ENCODE measurements around the gene CDKAL1.

Gene CDKAL1

DNA sequence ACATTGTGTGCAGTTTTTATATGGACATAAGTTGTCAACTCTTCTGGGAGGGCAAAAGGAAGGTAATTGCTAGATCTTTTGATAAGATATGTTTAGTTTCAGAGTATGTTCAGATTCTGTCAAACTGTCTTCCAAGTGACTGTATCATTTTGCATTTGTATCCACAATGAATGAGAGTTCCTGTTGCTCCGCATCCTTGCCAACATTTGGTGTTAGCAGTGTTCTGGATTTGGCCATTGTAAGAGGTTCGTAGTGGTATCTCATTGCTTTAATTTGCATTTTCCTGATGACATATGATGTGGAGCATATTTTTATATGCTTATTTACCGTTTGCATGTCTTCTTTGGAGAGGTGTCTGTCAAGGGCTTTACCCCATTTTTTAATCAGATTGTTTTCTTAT is 150.2 kb downstream of the CDKAL1 start:
- no peaks in the 10 kb centered on the region for H4K20me1 ChIP-seq (ENCODE audit: insufficient read depth, low read length, poor library complexity, severe bottlenecking)
- peaks cover 54% of the 10 kb centered on the region for H3K4me1 ChIP-seq (ENCODE audit: insufficient read depth, low read length, poor library complexity, severe bottlenecking)
- no peaks in the 10 kb centered on the region for H3K9me3 ChIP-seq (ENCODE audit: insufficient read depth, low read depth, low read length)
- peaks cover 7% of the 10 kb centered on the region; the same call in 1 of the 2 replicates for H3F3A ChIP-seq (ENCODE audit: low read depth)
- H3K9me2 ChIP-seq (replicated peaks; ENCODE audit: low read depth, low read length): no peaks in the 10 kb centered on the region
- peaks cover 68% of the 10 kb centered on the region for H3K79me2 ChIP-seq (ENCODE audit: insufficient read depth, low read length)
- H3K36me3 ChIP-seq (ENCODE audit: insufficient read depth, low read length): no peaks in the 10 kb centered on the region
- H3K9ac ChIP-seq (ENCODE audit: low read depth, low read length, poor library complexity, severe bottlenecking): no peak overlapping the region
- H3K4me2 ChIP-seq (ENCODE audit: low read depth, low read length, poor library complexity, severe bottlenecking): peak overlapping the region; percentile 25
- H3K4me3 ChIP-seq (ENCODE audit: low read length, poor library complexity, severe bottlenecking): no peak overlapping the region
- TF ChIP-seq, protein P1, sequence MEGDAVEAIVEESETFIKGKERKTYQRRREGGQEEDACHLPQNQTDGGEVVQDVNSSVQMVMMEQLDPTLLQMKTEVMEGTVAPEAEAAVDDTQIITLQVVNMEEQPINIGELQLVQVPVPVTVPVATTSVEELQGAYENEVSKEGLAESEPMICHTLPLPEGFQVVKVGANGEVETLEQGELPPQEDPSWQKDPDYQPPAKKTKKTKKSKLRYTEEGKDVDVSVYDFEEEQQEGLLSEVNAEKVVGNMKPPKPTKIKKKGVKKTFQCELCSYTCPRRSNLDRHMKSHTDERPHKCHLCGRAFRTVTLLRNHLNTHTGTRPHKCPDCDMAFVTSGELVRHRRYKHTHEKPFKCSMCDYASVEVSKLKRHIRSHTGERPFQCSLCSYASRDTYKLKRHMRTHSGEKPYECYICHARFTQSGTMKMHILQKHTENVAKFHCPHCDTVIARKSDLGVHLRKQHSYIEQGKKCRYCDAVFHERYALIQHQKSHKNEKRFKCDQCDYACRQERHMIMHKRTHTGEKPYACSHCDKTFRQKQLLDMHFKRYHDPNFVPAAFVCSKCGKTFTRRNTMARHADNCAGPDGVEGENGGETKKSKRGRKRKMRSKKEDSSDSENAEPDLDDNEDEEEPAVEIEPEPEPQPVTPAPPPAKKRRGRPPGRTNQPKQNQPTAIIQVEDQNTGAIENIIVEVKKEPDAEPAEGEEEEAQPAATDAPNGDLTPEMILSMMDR (conservative IDR thresholded peaks at IDR 0.05; ENCODE audit: low read length): no peak
- TF ChIP-seq EZH2phosphoT487 (IDR thresholded peaks at IDR 0.05; ENCODE audit: borderline replicate concordance): no peak
- H3K27me3 ChIP-seq (ENCODE audit: insufficient read depth, low read length, poor library complexity, severe bottlenecking): no peaks in the 10 kb centered on the region
- no peak overlapping the region for H2AFZ ChIP-seq (ENCODE audit: low read length)

DNA sequence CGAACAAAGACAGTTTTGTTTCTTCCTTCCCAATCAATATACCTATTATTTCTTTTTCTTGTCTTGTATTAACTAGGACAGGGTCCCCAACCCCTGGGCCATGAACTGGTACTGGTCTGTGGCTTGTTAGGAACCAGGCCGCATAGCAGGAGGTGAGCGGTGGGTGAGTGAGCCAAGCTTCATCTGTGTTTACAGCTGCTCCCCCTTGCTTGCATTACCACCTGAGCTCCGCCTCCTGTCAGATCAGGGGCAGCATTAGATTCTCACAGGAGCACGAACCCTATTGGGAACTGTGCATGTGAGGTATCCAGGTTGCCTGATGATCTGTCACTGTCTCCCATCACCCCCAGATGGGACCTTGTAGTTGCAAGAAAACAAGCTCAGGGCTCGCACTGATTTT is 151.9 kb downstream of the CDKAL1 start:
- Histone ChIP-seq H3F3A (ENCODE audit: low read depth) (peaks cover 7% of the 10 kb centered on the region; the same call in 1 of the 2 replicates), H3K4me3 (ENCODE audit: low read length, poor library complexity, severe bottlenecking) (no peak overlapping the region), H3K79me2 (ENCODE audit: insufficient read depth, low read length) (peaks cover 71% of the 10 kb centered on the region), H4K20me1 (ENCODE audit: insufficient read depth, low read length, poor library complexity, severe bottlenecking) (no peaks in the 10 kb centered on the region), H2AFZ (ENCODE audit: low read length) (no peak overlapping the region), H3K4me1 (ENCODE audit: insufficient read depth, low read length, poor library complexity, severe bottlenecking) (peaks cover 52% of the 10 kb centered on the region), H3K27me3 (ENCODE audit: insufficient read depth, low read length, poor library complexity, severe bottlenecking) (no peaks in the 10 kb centered on the region), H3K4me2 (ENCODE audit: low read depth, low read length, poor library complexity, severe bottlenecking) (no peak overlapping the region), H3K9me2 (replicated peaks; ENCODE audit: low read depth, low read length) (no peaks in the 10 kb centered on the region), H3K36me3 (ENCODE audit: insufficient read depth, low read length) (no peaks in the 10 kb centered on the region), H3K9ac (ENCODE audit: low read depth, low read length, poor library complexity, severe bottlenecking) (peak overlapping the region; percentile 5), H3K9me3 (ENCODE audit: insufficient read depth, low read depth, low read length) (no peaks in the 10 kb centered on the region)
- no peak for TF ChIP-seq EZH2phosphoT487 (IDR thresholded peaks at IDR 0.05; ENCODE audit: borderline replicate concordance)
- TF ChIP-seq, protein P1 (conservative IDR thresholded peaks at IDR 0.05; ENCODE audit: low read length): peak; percentile 49

- Histone ChIP-seq H3K4me1 (ENCODE audit: insufficient read depth, low read length, poor library complexity, severe bottlenecking) (peaks cover 48% of the 10 kb centered on the region), H3K9ac (ENCODE audit: low read depth, low read length, poor library complexity, severe bottlenecking) (peak overlapping the region; percentile 32), H3K4me3 (ENCODE audit: low read length, poor library complexity, severe bottlenecking) (no peak overlapping the region), H3K4me2 (ENCODE audit: low read depth, low read length, poor library complexity, severe bottlenecking) (peak overlapping the region; percentile 73), H4K20me1 (ENCODE audit: insufficient read depth, low read length, poor library complexity, severe bottlenecking) (no peaks in the 10 kb centered on the region), H3K36me3 (ENCODE audit: insufficient read depth, low read length) (no peaks in the 10 kb centered on the region), H3K9me2 (replicated peaks; ENCODE audit: low read depth, low read length) (no peaks in the 10 kb centered on the region), H3K27me3 (ENCODE audit: insufficient read depth, low read length, poor library complexity, severe bottlenecking) (no peaks in the 10 kb centered on the region), H3K9me3 (ENCODE audit: insufficient read depth, low read depth, low read length) (no peaks in the 10 kb centered on the region), H3K79me2 (ENCODE audit: insufficient read depth, low read length) (peaks cover 73% of the 10 kb centered on the region), H2AFZ (ENCODE audit: low read length) (no peak overlapping the region), H3F3A (ENCODE audit: low read depth) (peaks cover 7% of the 10 kb centered on the region; the same call in 1 of the 2 replicates)
- TF ChIP-seq, protein P1 (conservative IDR thresholded peaks at IDR 0.05; ENCODE audit: low read length): no peak
- TF ChIP-seq EZH2phosphoT487 (IDR thresholded peaks at IDR 0.05; ENCODE audit: borderline replicate concordance): no peak
Observed at GRCh38 chr6:20687494-20687893, 153.2 kb downstream of the CDKAL1 start.
